Lower leg skin (tissue), 3 donors: Measurements from ENCODE around the gene KIF26B.

Source experiments
- POLR2A ChIP-seq, 2 donors: fragments of 450-650 bp; IDR thresholded peaks; one replicate each; pipeline ENCODE4 v1.6.1; 2016 to 2017; ENCODE audit warnings: antibody characterized with exemption in 2 of 2, mild to moderate bottlenecking in 1 of 2, moderate library complexity in 1 of 2
- TF ChIP-seq, protein P1 (sequence below), 3 donors: fragments of 450-650 bp; IDR thresholded peaks; one replicate each; pipeline ENCODE4 v1.5.1; 2016; ENCODE audit warnings: antibody characterized with exemption in 3 of 3, mild to moderate bottlenecking in 3 of 3, moderate library complexity in 2 of 3

DNA sequence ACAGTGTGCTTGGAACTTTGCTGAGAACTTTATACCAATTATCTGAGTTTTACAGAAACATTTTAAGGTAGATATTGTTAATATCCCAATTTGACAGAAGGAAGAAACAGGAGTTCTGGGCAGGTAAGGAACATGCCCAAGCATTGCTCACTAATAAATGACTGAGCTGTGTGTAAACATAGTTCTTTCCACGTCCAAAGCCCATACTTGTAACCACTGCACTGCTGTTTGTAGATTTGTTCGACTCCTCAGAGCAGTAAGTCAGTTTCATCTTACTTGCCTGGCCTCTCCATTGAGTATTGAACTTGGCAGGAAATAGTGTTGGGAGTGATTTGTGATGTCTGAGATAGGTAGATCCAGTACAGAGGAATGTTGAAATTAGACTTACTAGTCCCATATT lies 335.1 kb downstream of the KIF26B start:
- TF ChIP-seq, protein P1, sequence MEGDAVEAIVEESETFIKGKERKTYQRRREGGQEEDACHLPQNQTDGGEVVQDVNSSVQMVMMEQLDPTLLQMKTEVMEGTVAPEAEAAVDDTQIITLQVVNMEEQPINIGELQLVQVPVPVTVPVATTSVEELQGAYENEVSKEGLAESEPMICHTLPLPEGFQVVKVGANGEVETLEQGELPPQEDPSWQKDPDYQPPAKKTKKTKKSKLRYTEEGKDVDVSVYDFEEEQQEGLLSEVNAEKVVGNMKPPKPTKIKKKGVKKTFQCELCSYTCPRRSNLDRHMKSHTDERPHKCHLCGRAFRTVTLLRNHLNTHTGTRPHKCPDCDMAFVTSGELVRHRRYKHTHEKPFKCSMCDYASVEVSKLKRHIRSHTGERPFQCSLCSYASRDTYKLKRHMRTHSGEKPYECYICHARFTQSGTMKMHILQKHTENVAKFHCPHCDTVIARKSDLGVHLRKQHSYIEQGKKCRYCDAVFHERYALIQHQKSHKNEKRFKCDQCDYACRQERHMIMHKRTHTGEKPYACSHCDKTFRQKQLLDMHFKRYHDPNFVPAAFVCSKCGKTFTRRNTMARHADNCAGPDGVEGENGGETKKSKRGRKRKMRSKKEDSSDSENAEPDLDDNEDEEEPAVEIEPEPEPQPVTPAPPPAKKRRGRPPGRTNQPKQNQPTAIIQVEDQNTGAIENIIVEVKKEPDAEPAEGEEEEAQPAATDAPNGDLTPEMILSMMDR (IDR thresholded peaks at IDR 0.05): no peak
- TF ChIP-seq POLR2A (IDR thresholded peaks at IDR 0.05): no peak
